Thoracic aorta (tissue), 2 donors: ENCODE data around the gene ANTXR1. TPM values are rescaled to one million over a fixed set of nuclear protein-coding genes. Genes with fewer than 3 reads are reported as not detected.

ENCODE experiments used
- ATAC-seq: fragments of 150-250 bp; one replicate; pipeline ENCODE4 v1.8.0; 2017; ENCODE audit warnings: low read depth; ENCODE audit not compliant: insufficient number of reproducible peaks, low FRiP score
- DNase-seq: peaks from one replicate; pipeline ENCODE4 v3.0.0-alpha.2; 2020; ENCODE audit warnings: low spot score
- H3K27ac ChIP-seq, 2 donors: fragments of 200-600 bp; sonication (generic); 1 replicate in 1 of 2; 2 replicates in 1 of 2; pipeline ENCODE4 v1.5.1; 2016; ENCODE audit warnings: mild to moderate bottlenecking in 2 of 2, moderate library complexity in 2 of 2
- H3K27me3 ChIP-seq: fragments of 200-600 bp; sonication (generic); replicated peaks from 2 replicates; pipeline ENCODE4 v1.6.0; 2016; ENCODE audit warnings: mild to moderate bottlenecking; ENCODE audit not compliant: insufficient read depth
- H3K36me3 ChIP-seq: fragments of 200-600 bp; sonication (generic); one replicate; pipeline ENCODE4 v1.5.1; 2016
- H3K4me1 ChIP-seq, 2 donors: fragments of 200-600 bp; sonication (generic); 1 replicate in 1 of 2; 2 replicates in 1 of 2; pipeline versions ENCODE4 v1.5.1 to v1.6.0; 2016; ENCODE audit warnings: low read depth in 2 of 2, mild to moderate bottlenecking in 1 of 2; ENCODE audit not compliant: control insufficient read depth in 1 of 2
- H3K4me3 ChIP-seq: fragments of 200-600 bp; sonication (generic); 2 replicates; pipeline ENCODE4 v1.5.1; 2016; ENCODE audit warnings: mild to moderate bottlenecking
- H3K9me3 ChIP-seq: fragments of 200-600 bp; sonication (generic); 2 replicates; pipeline ENCODE4 v1.5.1; 2016
- CTCF ChIP-seq: fragments of 200-600 bp; sonication (generic); IDR thresholded peaks from one replicate; pipeline ENCODE4 v1.5.1; 2019; ENCODE audit warnings: antibody characterized with exemption
- total RNA-seq, 2 donors: library from RNA; depleted of rRNA; stranded (reverse); fragments of >200 nt; gene quantifications; one replicate each; pipeline versions ENCODE4 v1.1.0 to v1.2.3, GENCODE V29; 2016

Gene ANTXR1
- total RNA-seq, 2 donors from 2014 or later = 253 to 313 TPM

GRCh38 chr2:69059731-69060290 lies 46.8 kb downstream of the ANTXR1 start:
- DNase-seq (no peak), ATAC-seq (no peak)
- no peaks in the 10 kb centered on the region for H3K36me3 ChIP-seq
- TF ChIP-seq CTCF = no peak
- H3K4me3 ChIP-seq = no peak overlapping the region
- H3K27me3 ChIP-seq = no peaks in the 10 kb centered on the region
- H3K27ac ChIP-seq = peak overlapping the region in 1 of 2 donors; percentile 47
- H3K9me3 ChIP-seq = no peaks in the 10 kb centered on the region
- H3K4me1 ChIP-seq = peaks cover 27 to 72% of the 10 kb centered on the region in 2 donors

- H3K27ac ChIP-seq = no peak overlapping the region
- TF ChIP-seq CTCF = no peak
Measured at GRCh38 chr2:69060938-69061501, 48.0 kb downstream of the ANTXR1 start.

GRCh38 chr2:69061525-69061924 lies 48.5 kb downstream of the ANTXR1 start:
- TF ChIP-seq CTCF = no peak
- peaks cover 24 to 65% of the 10 kb centered on the region in 2 donors for H3K4me1 ChIP-seq
- no peak overlapping the region for H3K4me3 ChIP-seq
- no peaks in the 10 kb centered on the region for H3K36me3 ChIP-seq
- no peaks in the 10 kb centered on the region for H3K27me3 ChIP-seq
- peak overlapping the region; percentile 6 to 10 for H3K27ac ChIP-seq
- DNase-seq (no peak), ATAC-seq (no peak)
- no peaks in the 10 kb centered on the region for H3K9me3 ChIP-seq

More at GRCh38 chr2:69060938-69061501, 48.0 kb downstream of the ANTXR1 start:
- Histone ChIP-seq H3K27me3 (no peaks in the 10 kb centered on the region), H3K4me3 (no peak overlapping the region), H3K36me3 (no peaks in the 10 kb centered on the region), H3K4me1 (peaks cover 24 to 65% of the 10 kb centered on the region in 2 donors), H3K9me3 (no peaks in the 10 kb centered on the region)
- ATAC-seq (no peak), DNase-seq (no peak)

- no peak for DNase-seq
- Histone ChIP-seq H3K4me1 (peaks cover 28 to 64% of the 10 kb centered on the region in 2 donors), H3K9me3 (no peaks in the 10 kb centered on the region), H3K27me3 (no peaks in the 10 kb centered on the region), H3K4me3 (no peak overlapping the region), H3K36me3 (no peaks in the 10 kb centered on the region), H3K27ac (peak overlapping the region in 1 of 2 donors; percentile 6)
- TF ChIP-seq CTCF = no peak
- ATAC-seq = no peak
Measured at GRCh38 chr2:69062307-69062962, 49.5 kb downstream of the ANTXR1 start.

- peaks cover 45 to 76% of the 10 kb centered on the region in 2 donors for H3K4me1 ChIP-seq
- ATAC-seq = no peak
- H3K27ac ChIP-seq = peak overlapping the region in 1 of 2 donors; percentile 95
- no peak overlapping the region for H3K4me3 ChIP-seq
- TF ChIP-seq CTCF = no peak
- no peaks in the 10 kb centered on the region for H3K27me3 ChIP-seq
- no peak for DNase-seq
- no peaks in the 10 kb centered on the region for H3K9me3 ChIP-seq
- H3K36me3 ChIP-seq = no peaks in the 10 kb centered on the region
Measured at GRCh38 chr2:69065735-69066336, 52.9 kb downstream of the ANTXR1 start.
